OCI-LY7 (cell line): ENCODE data around the gene GMDS. TPM values are rescaled to one million over a fixed set of nuclear protein-coding genes. Genes with fewer than 3 reads are reported as not detected.

Source experiments
- BruUV-seq: library from RNA; stranded (reverse); fragments of 400-500 nt; replicated peaks from 2 replicates; lab custom pipeline; 2021; lab: Mats Ljungman, UMichigan
- CTCF ChIA-PET: fragments of 300-600 bp; sonication (Branson Sonifier 250); formaldehyde crosslinking; loops from one replicate; lab custom pipeline; 2022; ENCODE audit warnings: antibody characterized with exemption; ENCODE audit not compliant: unreplicated experiment; lab: Charles Lee
- POLR2A ChIA-PET: fragments of 300-600 bp; sonication (Branson Sonifier 250); formaldehyde crosslinking; loops from one replicate; lab custom pipeline; 2022; ENCODE audit warnings: antibody characterized with exemption; lab: Charles Lee
- DNase-seq: peaks from one replicate; pipeline ENCODE4 v3.0.0-alpha.2; 2015; ENCODE audit warnings: low spot score
- H2AFZ ChIP-seq: fragments of 200-600 bp; sonication (generic), shearing (Covaris generic); 2 replicates; pipeline ENCODE4 v1.6.1; 2014; ENCODE audit warnings: mild to moderate bottlenecking, antibody characterized with exemption, low read length, moderate library complexity
- H3K27ac ChIP-seq: fragments of 200-600 bp; sonication (generic); 2 replicates; pipeline ENCODE4 v1.5.1; 2014; ENCODE audit warnings: mixed run types, low read depth, mild to moderate bottlenecking, moderate library complexity, low read length, inconsistent platforms; ENCODE audit not compliant: poor library complexity, severe bottlenecking
- H3K36me3 ChIP-seq: fragments of 200-600 bp; sonication (generic); 2 replicates; pipeline ENCODE4 v1.6.1; 2014; ENCODE audit warnings: mild to moderate bottlenecking, antibody characterized with exemption, low read length, moderate library complexity, mixed read lengths; ENCODE audit not compliant: insufficient read depth
- H3K4me1 ChIP-seq: fragments of 200-600 bp; sonication (generic); 2 replicates; pipeline ENCODE4 v1.5.1; 2014; ENCODE audit warnings: mild to moderate bottlenecking, low read length; ENCODE audit not compliant: insufficient read depth, poor library complexity, severe bottlenecking
- H3K4me2 ChIP-seq: fragments of 200-600 bp; sonication (generic); 2 replicates; pipeline ENCODE4 v1.6.1; 2014; ENCODE audit warnings: mild to moderate bottlenecking, low read length
- H3K4me3 ChIP-seq: fragments of 200-600 bp; sonication (generic); 2 replicates; pipeline ENCODE4 v1.5.1; 2014; ENCODE audit warnings: mild to moderate bottlenecking, low read depth, low read length; ENCODE audit not compliant: poor library complexity, severe bottlenecking
- H3K79me2 ChIP-seq: fragments of 200-600 bp; sonication (generic); 2 replicates; pipeline ENCODE4 v1.6.1; 2016; ENCODE audit warnings: low read depth, mild to moderate bottlenecking, low read length, moderate library complexity, mixed read lengths; ENCODE audit not compliant: insufficient read depth
- H3K9me2 ChIP-seq: fragments of 200-600 bp; sonication (generic); 2 replicates; pipeline ENCODE4 v1.6.1; 2016; ENCODE audit warnings: mild to moderate bottlenecking, low read length, mixed read lengths; ENCODE audit not compliant: insufficient read depth
- H3K9me3 ChIP-seq: fragments of 200-600 bp; sonication (generic); 2 replicates; pipeline ENCODE4 v1.6.1; 2014; ENCODE audit warnings: mild to moderate bottlenecking, mixed run types, low read length, mixed read lengths
- H4K20me1 ChIP-seq: fragments of 200-600 bp; sonication (generic); 2 replicates; pipeline ENCODE4 v1.6.1; 2014; ENCODE audit warnings: mild to moderate bottlenecking, antibody characterized with exemption, low read length, moderate library complexity, mixed read lengths; ENCODE audit not compliant: insufficient read depth
- EZH2phosphoT487 ChIP-seq: fragments of 200-600 bp; sonication (generic); IDR thresholded peaks from 2 replicates; pipeline ENCODE4 v1.6.1; 2018; ENCODE audit warnings: low read depth, borderline replicate concordance, mild to moderate bottlenecking, mixed run types, antibody characterized with exemption, low read length, moderate library complexity, mixed read lengths
- intact Hi-C: fragments of 100-400 bp; cut with micrococcal nuclease; formaldehyde crosslinking; loops from one replicate; pipeline ENCODE4 v1.10.0; 2022; ENCODE audit not compliant: unreplicated experiment
- total RNA-seq, 2 experiments: library from RNA; depleted of rRNA in 1 of 2; stranded (reverse); fragments of >200 nt in 1 of 2; shearing (Covaris generic) in 1 of 2; gene quantifications; 2 replicates each; pipeline ENCODE4 v1.2.3, GENCODE V29; 2014 to 2022
- TF ChIP-seq, protein P1 (sequence below): fragments of 200-600 bp; sonication (generic); conservative IDR thresholded peaks from 2 replicates; pipeline ENCODE4 v1.5.1; 2014; ENCODE audit warnings: mild to moderate bottlenecking, antibody characterized with exemption, low read length, moderate library complexity, mixed read lengths

Gene GMDS
- total RNA-seq, 2 experiments from 2014 or later, result 9.9 to 26.8 TPM

DNA sequence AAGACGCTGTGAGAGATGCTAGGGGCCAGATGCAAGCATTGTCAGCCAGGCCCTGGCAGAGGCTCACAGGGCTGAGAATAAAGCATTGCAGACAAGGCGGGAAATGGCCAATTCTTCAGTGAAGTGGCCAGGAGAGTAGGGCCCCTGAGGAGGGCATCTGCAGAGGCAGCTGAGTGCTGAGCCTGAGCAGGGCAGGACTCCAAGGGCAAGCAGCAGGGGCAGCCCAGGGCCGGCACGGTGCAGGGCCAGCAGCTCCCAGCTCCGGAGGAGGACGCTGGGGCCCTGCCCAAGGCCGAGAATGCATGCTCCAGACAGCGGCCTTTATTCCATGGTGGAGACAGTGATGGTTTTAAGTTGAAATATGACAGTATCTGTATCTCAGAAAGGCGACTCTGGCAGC lies 330.2 kb downstream of the GMDS start:
- H3K9me3 ChIP-seq, result no peaks in the 10 kb centered on the region
- no peaks in the 10 kb centered on the region for H3K36me3 ChIP-seq
- BruUV-seq, result no TSS peak
- CTCF ChIA-PET, result no interaction called here
- no peak for DNase-seq
- no peak overlapping the region for H3K4me2 ChIP-seq
- H3K27ac ChIP-seq, result no peak overlapping the region
- TF ChIP-seq EZH2phosphoT487, result no peak
- TF ChIP-seq, protein P1, sequence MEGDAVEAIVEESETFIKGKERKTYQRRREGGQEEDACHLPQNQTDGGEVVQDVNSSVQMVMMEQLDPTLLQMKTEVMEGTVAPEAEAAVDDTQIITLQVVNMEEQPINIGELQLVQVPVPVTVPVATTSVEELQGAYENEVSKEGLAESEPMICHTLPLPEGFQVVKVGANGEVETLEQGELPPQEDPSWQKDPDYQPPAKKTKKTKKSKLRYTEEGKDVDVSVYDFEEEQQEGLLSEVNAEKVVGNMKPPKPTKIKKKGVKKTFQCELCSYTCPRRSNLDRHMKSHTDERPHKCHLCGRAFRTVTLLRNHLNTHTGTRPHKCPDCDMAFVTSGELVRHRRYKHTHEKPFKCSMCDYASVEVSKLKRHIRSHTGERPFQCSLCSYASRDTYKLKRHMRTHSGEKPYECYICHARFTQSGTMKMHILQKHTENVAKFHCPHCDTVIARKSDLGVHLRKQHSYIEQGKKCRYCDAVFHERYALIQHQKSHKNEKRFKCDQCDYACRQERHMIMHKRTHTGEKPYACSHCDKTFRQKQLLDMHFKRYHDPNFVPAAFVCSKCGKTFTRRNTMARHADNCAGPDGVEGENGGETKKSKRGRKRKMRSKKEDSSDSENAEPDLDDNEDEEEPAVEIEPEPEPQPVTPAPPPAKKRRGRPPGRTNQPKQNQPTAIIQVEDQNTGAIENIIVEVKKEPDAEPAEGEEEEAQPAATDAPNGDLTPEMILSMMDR, result no peak
- H3K79me2 ChIP-seq, result no peaks in the 10 kb centered on the region
- H4K20me1 ChIP-seq, result no peaks in the 10 kb centered on the region
- H3K4me3 ChIP-seq, result no peak overlapping the region
- no peaks in the 10 kb centered on the region for H3K4me1 ChIP-seq
- no peak overlapping the region for H2AFZ ChIP-seq
- H3K9me2 ChIP-seq, result no peaks in the 10 kb centered on the region
- POLR2A ChIA-PET, result no interaction called here
- intact Hi-C loops, result no loop called here

DNA sequence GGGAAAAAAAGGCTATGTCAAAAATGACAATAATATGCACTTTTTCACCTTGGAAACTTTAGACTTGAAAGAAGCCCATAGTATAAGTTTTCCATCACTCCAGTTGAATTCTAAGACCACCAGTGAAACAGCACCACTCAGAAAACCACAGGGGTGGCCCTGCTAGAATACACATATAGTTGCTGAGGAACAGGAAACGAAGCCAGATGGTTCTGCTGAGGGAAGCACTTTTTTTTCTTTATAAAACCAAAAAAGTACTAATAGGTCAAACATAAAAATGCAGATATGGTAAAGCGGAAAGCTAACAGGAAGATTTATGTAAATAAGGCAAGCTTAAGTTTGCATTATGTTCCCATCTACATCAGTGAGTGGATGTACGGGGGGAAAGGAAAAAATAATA lies 331.8 kb downstream of the GMDS start:
- TF ChIP-seq, protein P1, result no peak
- no peak for TF ChIP-seq EZH2phosphoT487
- Histone ChIP-seq H3K4me1 (no peaks in the 10 kb centered on the region), H3K9me2 (no peaks in the 10 kb centered on the region), H3K4me3 (no peak overlapping the region), H3K4me2 (no peak overlapping the region), H3K27ac (no peak overlapping the region), H4K20me1 (no peaks in the 10 kb centered on the region), H3K9me3 (no peaks in the 10 kb centered on the region), H3K79me2 (no peaks in the 10 kb centered on the region), H2AFZ (no peak overlapping the region), H3K36me3 (no peaks in the 10 kb centered on the region)
- intact Hi-C loops, result no loop called here
- POLR2A ChIA-PET, result interaction anchor here (1.0 kb wide), 1 partner anchor 9 kb away, joined by 3 read pairs; no protein-coding TSS in a partner anchor
- no TSS peak for BruUV-seq
- no peak for DNase-seq
- CTCF ChIA-PET, result no interaction called here

DNA sequence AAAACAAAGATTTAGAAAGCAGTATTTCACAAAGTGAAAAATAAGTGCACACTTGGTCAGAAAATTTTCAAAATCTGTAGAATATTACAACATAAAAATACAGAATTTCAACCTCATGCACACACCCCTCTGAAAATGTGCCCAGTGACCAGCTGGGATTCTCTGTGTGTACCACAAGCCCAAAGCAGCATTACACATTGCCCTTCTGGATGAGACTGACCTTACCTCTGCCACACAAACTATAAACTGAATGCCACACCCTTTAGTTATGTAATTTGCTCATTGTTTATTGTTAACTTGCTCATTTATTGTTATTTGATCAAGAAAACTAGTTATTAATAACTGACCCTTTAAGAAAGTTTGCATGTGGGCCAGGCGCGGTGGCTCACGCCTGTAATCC lies 332.7 kb downstream of the GMDS start:
- Histone ChIP-seq H3K4me3 (no peak overlapping the region), H3K9me2 (no peaks in the 10 kb centered on the region), H3K4me2 (no peak overlapping the region), H2AFZ (no peak overlapping the region), H4K20me1 (no peaks in the 10 kb centered on the region), H3K9me3 (no peaks in the 10 kb centered on the region), H3K4me1 (no peaks in the 10 kb centered on the region), H3K79me2 (no peaks in the 10 kb centered on the region), H3K27ac (no peak overlapping the region), H3K36me3 (no peaks in the 10 kb centered on the region)
- TF ChIP-seq, protein P1, result no peak
- no peak for DNase-seq
- intact Hi-C loops, result no loop called here
- ChIA-PET POLR2A (interaction anchor here (0.7 kb wide), 1 partner anchor 306 kb away, joined by 3 read pairs; no protein-coding TSS in a partner anchor), CTCF (no interaction called here)
- BruUV-seq, result no TSS peak
